B cell (primary cell): ENCODE results near the gene PLAAT4. TPM values are rescaled to one million over a fixed set of nuclear protein-coding genes. Genes with fewer than 3 reads are reported as not detected.

Experiments used
- ATAC-seq: fragments of 200-7000 bp; cut with Tn5 transposase; one replicate; pipeline ENCODE4 v1.10.0; 2021; ENCODE audit warnings: low read depth, mild to moderate bottlenecking, moderate number of reproducible peaks, moderate library complexity
- CTCF ChIA-PET: fragments of 350-600 bp; sonication (Branson Sonifier 250); formaldehyde crosslinking; loops from one replicate; lab custom pipeline; 2021; ENCODE audit warnings: antibody characterized with exemption, inconsistent platforms; lab: Charles Lee
- POLR2A ChIA-PET: fragments of 350-600 bp; sonication (Branson Sonifier 250); formaldehyde crosslinking; loops from one replicate; lab custom pipeline; 2021; ENCODE audit warnings: antibody characterized with exemption; lab: Charles Lee
- DNase-seq: peaks from one replicate; pipeline ENCODE4 v3.0.0; 2013
- H2AFZ ChIP-seq: 2 replicates; pipeline ENCODE4 v1.6.1; 2012; ENCODE audit warnings: mild to moderate bottlenecking, low read depth, low read length; ENCODE audit not compliant: insufficient read depth, poor library complexity, severe bottlenecking
- H3K27ac ChIP-seq, 2 donors: 1 replicate in 1 of 2; 2 replicates in 1 of 2; pipeline ENCODE4 v1.5.1; 2012 to 2013; ENCODE audit warnings: low read length in 2 of 2, mild to moderate bottlenecking in 2 of 2, moderate library complexity in 1 of 2
- H3K27me3 ChIP-seq, 4 experiments: fragments of 200-600 bp in 1 of 4; sonication (generic) in 1 of 4; replicated peaks in 1 of 4; 1 replicate in 2 of 4; 2 replicates in 2 of 4; pipeline versions ENCODE4 v1.6.1 to v1.7.0; 2013 to 2016; ENCODE audit warnings: low read length in 3 of 4, mild to moderate bottlenecking in 2 of 4, mixed read lengths in 1 of 4, moderate library complexity in 1 of 4; ENCODE audit not compliant: insufficient read depth in 4 of 4, control insufficient read depth in 3 of 4; ENCODE audit errors: control extremely low read depth in 1 of 4
- H3K36me3 ChIP-seq, 2 experiments: replicated peaks in 1 of 2; 1 replicate in 1 of 2; 2 replicates in 1 of 2; pipeline versions ENCODE4 v1.6.1 to v1.7.1; 2013; ENCODE audit warnings: low read length in 1 of 2; ENCODE audit not compliant: insufficient read depth in 2 of 2, control insufficient read depth in 1 of 2; ENCODE audit errors: control extremely low read depth in 1 of 2, extremely low read depth in 1 of 2
- H3K4me1 ChIP-seq, 2 donors: fragments of 200-600 bp in 1 of 2; sonication (generic) in 1 of 2; 1 replicate in 1 of 2; 2 replicates in 1 of 2; pipeline versions ENCODE4 v1.5.1 to v1.6.1; 2013 to 2017; ENCODE audit warnings: low read length in 2 of 2; ENCODE audit not compliant: control insufficient read depth in 2 of 2, insufficient read depth in 2 of 2
- H3K4me2 ChIP-seq: replicated peaks from 2 replicates; pipeline ENCODE3; 2012; ENCODE audit warnings: mild to moderate bottlenecking, low read depth, low read length; ENCODE audit not compliant: poor library complexity, severe bottlenecking
- H3K4me3 ChIP-seq, 5 experiments: fragments of 200-600 bp in 1 of 5; sonication (generic) in 1 of 5; 1 replicate in 3 of 5; 2 replicates in 2 of 5; pipeline versions ENCODE4 v1.5.1 to v1.7.0; 2011 to 2016; ENCODE audit warnings: low read length in 4 of 5, mild to moderate bottlenecking in 4 of 5, low read depth in 2 of 5, control low read depth in 1 of 5, moderate library complexity in 1 of 5; ENCODE audit not compliant: insufficient read depth in 1 of 5; ENCODE audit errors: control extremely low read depth in 1 of 5, extremely low read depth in 1 of 5
- H3K79me2 ChIP-seq: fragments of 200-600 bp; sonication (generic); one replicate; pipeline ENCODE4 v1.6.0; 2016; ENCODE audit warnings: low read length; ENCODE audit not compliant: control insufficient read depth, insufficient read depth
- H3K9ac ChIP-seq: fragments of 200-600 bp; sonication (generic); 2 replicates; pipeline ENCODE4 v1.6.1; 2017; ENCODE audit warnings: mild to moderate bottlenecking, low read length, moderate library complexity
- H3K9me3 ChIP-seq, 3 donors: one replicate each; pipeline versions ENCODE4 v1.6.1 to v1.7.1; 2013; ENCODE audit warnings: low read length in 2 of 3; ENCODE audit not compliant: control insufficient read depth in 2 of 3, insufficient read depth in 1 of 3; ENCODE audit errors: control extremely low read depth in 1 of 3
- H4K20me1 ChIP-seq: 2 replicates; pipeline ENCODE4 v1.6.0; 2012; ENCODE audit warnings: mild to moderate bottlenecking, low read length; ENCODE audit not compliant: insufficient read depth, control insufficient read depth, poor library complexity, severe bottlenecking
- H3K27ac Mint-ChIP-seq: one replicate; pipeline ENCODE4 v1.8.0; 2021; ENCODE audit warnings: mixed read lengths
- H3K27me3 Mint-ChIP-seq: one replicate; pipeline ENCODE4 v1.8.0; 2021; ENCODE audit warnings: mixed read lengths
- H3K4me1 Mint-ChIP-seq: one replicate; pipeline ENCODE4 v1.8.0; 2021; ENCODE audit warnings: mixed read lengths
- H3K4me3 Mint-ChIP-seq: one replicate; pipeline ENCODE4 v1.8.0; 2021; ENCODE audit warnings: mixed read lengths
- H3K9me3 Mint-ChIP-seq: one replicate; pipeline ENCODE4 v1.8.0; 2022; ENCODE audit warnings: mixed read lengths; ENCODE audit not compliant: insufficient read depth
- EZH2 ChIP-seq: IDR thresholded peaks from 2 replicates; pipeline ENCODE4 v1.6.1; 2012; ENCODE audit warnings: borderline replicate concordance, low read depth, mild to moderate bottlenecking, moderate library complexity, low read length; ENCODE audit not compliant: insufficient read depth, poor library complexity, severe bottlenecking
- WGBS: methylation state at CpG from one replicate; pipeline ENCODE4 v1.1.5; 2013; ENCODE audit warnings: missing lambda C conversion rate; ENCODE audit not compliant: insufficient coverage; 5-methylcytosine and 5-hydroxymethylcytosine counted together
- intact Hi-C: fragments of 100-400 bp; cut with micrococcal nuclease; formaldehyde crosslinking; loops from one replicate; pipeline ENCODE4 v1.10.0; 2022
- polyA plus RNA-seq: library from polyadenylated mRNA; depleted of rRNA; stranded (reverse); fragments of >200 nt; gene quantifications from 2 replicates; pipeline ENCODE4 v1.2.3, GENCODE V29; 2012
- total RNA-seq, 2 donors: library from RNA; stranded (reverse); fragments of 120-200 nt in 1 of 2; gene quantifications; 1 replicate in 1 of 2; 2 replicates in 1 of 2; pipeline versions ENCODE4 v1.2.3 to v1.2.4, GENCODE V29; 2013 to 2022
- TF ChIP-seq, protein P1 (sequence below): fragments of 200-600 bp; IDR thresholded peaks from one replicate; pipeline ENCODE4 v1.8.0; 2022; ENCODE audit warnings: antibody characterized with exemption, mild to moderate bottlenecking

Gene PLAAT4
- total and polyA plus RNA-seq, 2 donors (not counting 1 experiment from before 2014, with no cell fraction given): 13.1 to 35.0 TPM

DNA sequence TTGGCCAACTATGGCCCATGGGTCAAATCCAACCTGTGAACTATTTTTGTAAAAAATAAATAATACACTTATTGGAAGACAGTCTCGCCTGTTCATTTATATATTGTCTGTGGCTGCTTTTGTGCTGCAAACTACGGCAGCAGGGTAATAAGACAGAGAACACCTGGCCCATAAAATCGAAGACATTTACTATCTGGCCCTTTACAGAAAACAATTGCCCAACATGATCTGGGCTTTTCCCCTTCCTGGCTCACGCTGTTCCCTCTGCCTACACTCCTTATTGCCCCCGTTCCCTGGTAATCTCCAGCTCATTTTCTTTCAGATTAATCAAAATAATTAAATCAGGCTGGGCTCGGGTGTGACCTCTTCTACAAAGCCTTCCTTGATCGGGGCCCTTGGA is 21.0 kb downstream of the PLAAT4 start:
- WGBS: 89% methylated on average over 5 of the region's 7 CpGs
- CTCF ChIA-PET: no interaction called here
- POLR2A ChIA-PET: no interaction called here
- Histone ChIP-seq H3K36me3 (no peaks in the 10 kb centered on the region), H3K4me2 (no peak overlapping the region), H3K9ac (no peak overlapping the region), H4K20me1 (no peaks in the 10 kb centered on the region), H2AFZ (no peak overlapping the region), H3K4me3 (no peak overlapping the region), H3K27ac (no peak overlapping the region), H3K4me1 (peaks cover 12 to 19% of the 10 kb centered on the region in 2 donors), H3K27me3 (peaks cover 0 to 4% (median 2%) of the 10 kb centered on the region in 4 experiments), H3K79me2 (no peaks in the 10 kb centered on the region), H3K9me3 (no peaks in the 10 kb centered on the region)
- H3K4me3 Mint-ChIP-seq: no peak overlapping the region
- TF ChIP-seq, protein P1, sequence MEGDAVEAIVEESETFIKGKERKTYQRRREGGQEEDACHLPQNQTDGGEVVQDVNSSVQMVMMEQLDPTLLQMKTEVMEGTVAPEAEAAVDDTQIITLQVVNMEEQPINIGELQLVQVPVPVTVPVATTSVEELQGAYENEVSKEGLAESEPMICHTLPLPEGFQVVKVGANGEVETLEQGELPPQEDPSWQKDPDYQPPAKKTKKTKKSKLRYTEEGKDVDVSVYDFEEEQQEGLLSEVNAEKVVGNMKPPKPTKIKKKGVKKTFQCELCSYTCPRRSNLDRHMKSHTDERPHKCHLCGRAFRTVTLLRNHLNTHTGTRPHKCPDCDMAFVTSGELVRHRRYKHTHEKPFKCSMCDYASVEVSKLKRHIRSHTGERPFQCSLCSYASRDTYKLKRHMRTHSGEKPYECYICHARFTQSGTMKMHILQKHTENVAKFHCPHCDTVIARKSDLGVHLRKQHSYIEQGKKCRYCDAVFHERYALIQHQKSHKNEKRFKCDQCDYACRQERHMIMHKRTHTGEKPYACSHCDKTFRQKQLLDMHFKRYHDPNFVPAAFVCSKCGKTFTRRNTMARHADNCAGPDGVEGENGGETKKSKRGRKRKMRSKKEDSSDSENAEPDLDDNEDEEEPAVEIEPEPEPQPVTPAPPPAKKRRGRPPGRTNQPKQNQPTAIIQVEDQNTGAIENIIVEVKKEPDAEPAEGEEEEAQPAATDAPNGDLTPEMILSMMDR: no peak
- no peak for TF ChIP-seq EZH2
- no peak for ATAC-seq
- H3K27ac Mint-ChIP-seq: no peak overlapping the region
- H3K27me3 Mint-ChIP-seq: peaks cover 25% of the 10 kb centered on the region
- no peaks in the 10 kb centered on the region for H3K9me3 Mint-ChIP-seq
- no peak for DNase-seq
- intact Hi-C loops: no loop called here
- peaks cover 17% of the 10 kb centered on the region for H3K4me1 Mint-ChIP-seq

DNA sequence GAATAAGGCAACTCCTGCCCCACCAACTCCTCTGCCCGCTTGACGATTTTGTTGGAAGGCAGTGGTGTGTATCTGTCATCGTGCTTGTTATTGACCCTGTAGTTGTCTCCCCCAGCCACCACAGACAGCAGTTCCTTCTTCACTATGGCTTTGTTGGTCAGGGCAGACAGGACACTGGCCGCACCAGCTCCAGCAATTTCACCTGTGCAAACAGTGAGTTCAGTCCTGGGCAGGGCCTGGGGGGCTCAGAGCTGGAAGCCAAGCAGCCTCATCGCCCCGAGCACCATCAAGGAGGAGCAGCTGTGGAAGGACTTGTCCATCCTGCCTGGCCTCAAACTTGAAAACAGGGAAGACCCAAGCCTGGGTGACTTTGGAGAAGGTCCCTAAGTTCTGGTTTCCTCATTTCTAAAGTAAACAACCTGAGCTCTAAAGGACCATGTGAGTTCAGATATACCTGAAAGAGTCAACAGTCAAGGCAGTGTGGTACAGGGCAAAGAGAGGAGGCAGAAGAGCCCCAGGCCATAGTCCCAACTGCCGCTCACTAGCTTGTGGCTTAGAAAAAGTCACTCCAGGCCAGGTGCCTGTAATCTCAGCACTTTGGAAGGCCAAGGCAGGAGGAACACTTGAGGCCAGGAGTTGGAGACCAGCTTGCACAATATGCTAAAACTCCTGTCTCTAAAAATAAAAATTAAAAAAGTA is 22.0 kb downstream of the PLAAT4 start:
- no peak overlapping the region for H3K27ac Mint-ChIP-seq
- Histone ChIP-seq H3K27me3 (peaks cover 0 to 4% (median 2%) of the 10 kb centered on the region in 4 experiments), H3K36me3 (no peaks in the 10 kb centered on the region), H3K4me3 (no peak overlapping the region), H3K79me2 (no peaks in the 10 kb centered on the region), H3K4me1 (peaks cover 8 to 11% of the 10 kb centered on the region in 2 donors), H3K9ac (no peak overlapping the region), H2AFZ (no peak overlapping the region), H3K9me3 (no peaks in the 10 kb centered on the region), H4K20me1 (no peaks in the 10 kb centered on the region), H3K4me2 (no peak overlapping the region), H3K27ac (no peak overlapping the region)
- peaks cover 26% of the 10 kb centered on the region for H3K27me3 Mint-ChIP-seq
- H3K9me3 Mint-ChIP-seq: no peaks in the 10 kb centered on the region
- ChIA-PET POLR2A (no interaction called here), CTCF (no interaction called here)
- intact Hi-C loops: no loop called here
- TF ChIP-seq EZH2: no peak
- TF ChIP-seq, protein P1: no peak
- WGBS: 98% methylated on average over 5 of the region's 7 CpGs
- peaks cover 10% of the 10 kb centered on the region for H3K4me1 Mint-ChIP-seq
- ATAC-seq (no peak), DNase-seq (no peak)
- H3K4me3 Mint-ChIP-seq: no peak overlapping the region
